ENCODE measurements around the gene SLC2A13. TPM values are rescaled to one million over a fixed set of nuclear protein-coding genes. Genes with fewer than 3 reads are reported as not detected.

The SLC2A13 gene
- total and polyA plus RNA-seq, 2 donors (not counting 1 experiment from before 2014, with no cell fraction given), result 5.4 to 10.2 TPM

GRCh38 chr12:40017488-40017887 lies 88.4 kb downstream of the SLC2A13 start:
- H4K20me1 ChIP-seq (ENCODE audit: control insufficient read depth, extremely low read depth, insufficient read depth, low read length), result no peaks in the 10 kb centered on the region
- no peak overlapping the region for H3K4me2 ChIP-seq (ENCODE audit: extremely low read depth, insufficient read depth, low read length)
- no peak overlapping the region for H3K4me3 ChIP-seq (replicated peaks in 1 of 4; ENCODE audit: control extremely low read depth in 1 of 4, insufficient read depth in 1 of 4, low read depth in 3 of 4, low read length in 4 of 4)
- H3K27ac ChIP-seq (ENCODE audit: insufficient read depth, low read length), result no peak overlapping the region
- H3K4me1 ChIP-seq (ENCODE audit: control insufficient read depth, extremely low read depth, insufficient read depth, low read length), result peaks cover 5% of the 10 kb centered on the region
- no peak overlapping the region for H2AFZ ChIP-seq (ENCODE audit: low read length)
- no peaks in the 10 kb centered on the region for H3K9me3 ChIP-seq (ENCODE audit: control insufficient read depth, insufficient read depth, low read depth, low read length)
- no peaks in the 10 kb centered on the region for H3K79me2 ChIP-seq (ENCODE audit: control insufficient read depth, insufficient read depth, low read length)
- peak in 1 of 2 donors; percentile 13 for DNase-seq (ENCODE audit: low read depth in 2 of 2)
- TF ChIP-seq EZH2 (IDR thresholded peaks at IDR 0.05; ENCODE audit: low read length, missing control alignments), result no peak
- no peaks in the 10 kb centered on the region for H3K27me3 ChIP-seq (ENCODE audit: control insufficient read depth, insufficient read depth, low read length)
- H3K36me3 ChIP-seq (ENCODE audit: control insufficient read depth, insufficient read depth, low read length), result no peaks in the 10 kb centered on the region
- no peak overlapping the region for H3K9ac ChIP-seq (ENCODE audit: insufficient read depth, low read length)

DNA sequence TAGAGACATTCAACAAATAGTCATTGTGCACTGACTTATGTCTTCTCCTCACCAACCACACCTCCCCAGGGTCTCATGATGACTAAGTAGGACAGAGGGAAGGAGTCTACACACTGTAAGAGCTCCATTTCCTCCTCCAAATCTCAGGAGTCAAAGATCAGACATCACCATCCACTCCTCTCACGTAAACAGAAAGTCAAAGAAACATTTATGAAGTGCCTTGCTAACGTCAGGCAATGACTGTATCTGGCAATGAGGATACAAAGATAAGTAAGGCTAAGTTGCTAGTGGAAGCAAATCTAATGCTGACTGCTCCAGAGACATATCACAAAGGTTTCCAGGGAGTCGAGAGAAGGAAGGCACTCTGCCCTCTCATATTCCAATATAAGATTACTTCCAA lies 88.9 kb downstream of the SLC2A13 start:
- Histone ChIP-seq H3K9ac (ENCODE audit: insufficient read depth, low read length) (no peak overlapping the region), H3K79me2 (ENCODE audit: control insufficient read depth, insufficient read depth, low read length) (no peaks in the 10 kb centered on the region), H4K20me1 (ENCODE audit: control insufficient read depth, extremely low read depth, insufficient read depth, low read length) (no peaks in the 10 kb centered on the region), H3K27me3 (ENCODE audit: control insufficient read depth, insufficient read depth, low read length) (no peaks in the 10 kb centered on the region), H3K4me2 (ENCODE audit: extremely low read depth, insufficient read depth, low read length) (no peak overlapping the region), H3K4me3 (replicated peaks in 1 of 4; ENCODE audit: control extremely low read depth in 1 of 4, insufficient read depth in 1 of 4, low read depth in 3 of 4, low read length in 4 of 4) (no peak overlapping the region), H3K4me1 (ENCODE audit: control insufficient read depth, extremely low read depth, insufficient read depth, low read length) (peaks cover 5% of the 10 kb centered on the region), H2AFZ (ENCODE audit: low read length) (no peak overlapping the region), H3K27ac (ENCODE audit: insufficient read depth, low read length) (no peak overlapping the region), H3K9me3 (ENCODE audit: control insufficient read depth, insufficient read depth, low read depth, low read length) (no peaks in the 10 kb centered on the region), H3K36me3 (ENCODE audit: control insufficient read depth, insufficient read depth, low read length) (no peaks in the 10 kb centered on the region)
- DNase-seq (ENCODE audit: low read depth in 2 of 2), result peak; percentile 11 to 92
- TF ChIP-seq EZH2 (IDR thresholded peaks at IDR 0.05; ENCODE audit: low read length, missing control alignments), result no peak
- TF ChIP-seq, protein P1, sequence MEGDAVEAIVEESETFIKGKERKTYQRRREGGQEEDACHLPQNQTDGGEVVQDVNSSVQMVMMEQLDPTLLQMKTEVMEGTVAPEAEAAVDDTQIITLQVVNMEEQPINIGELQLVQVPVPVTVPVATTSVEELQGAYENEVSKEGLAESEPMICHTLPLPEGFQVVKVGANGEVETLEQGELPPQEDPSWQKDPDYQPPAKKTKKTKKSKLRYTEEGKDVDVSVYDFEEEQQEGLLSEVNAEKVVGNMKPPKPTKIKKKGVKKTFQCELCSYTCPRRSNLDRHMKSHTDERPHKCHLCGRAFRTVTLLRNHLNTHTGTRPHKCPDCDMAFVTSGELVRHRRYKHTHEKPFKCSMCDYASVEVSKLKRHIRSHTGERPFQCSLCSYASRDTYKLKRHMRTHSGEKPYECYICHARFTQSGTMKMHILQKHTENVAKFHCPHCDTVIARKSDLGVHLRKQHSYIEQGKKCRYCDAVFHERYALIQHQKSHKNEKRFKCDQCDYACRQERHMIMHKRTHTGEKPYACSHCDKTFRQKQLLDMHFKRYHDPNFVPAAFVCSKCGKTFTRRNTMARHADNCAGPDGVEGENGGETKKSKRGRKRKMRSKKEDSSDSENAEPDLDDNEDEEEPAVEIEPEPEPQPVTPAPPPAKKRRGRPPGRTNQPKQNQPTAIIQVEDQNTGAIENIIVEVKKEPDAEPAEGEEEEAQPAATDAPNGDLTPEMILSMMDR (conservative IDR thresholded peaks at IDR 0.05 in 1 of 2, IDR thresholded peaks at IDR 0.05 in 1 of 2; ENCODE audit: low read depth in 1 of 2, low read length in 2 of 2), result no peak

DNA sequence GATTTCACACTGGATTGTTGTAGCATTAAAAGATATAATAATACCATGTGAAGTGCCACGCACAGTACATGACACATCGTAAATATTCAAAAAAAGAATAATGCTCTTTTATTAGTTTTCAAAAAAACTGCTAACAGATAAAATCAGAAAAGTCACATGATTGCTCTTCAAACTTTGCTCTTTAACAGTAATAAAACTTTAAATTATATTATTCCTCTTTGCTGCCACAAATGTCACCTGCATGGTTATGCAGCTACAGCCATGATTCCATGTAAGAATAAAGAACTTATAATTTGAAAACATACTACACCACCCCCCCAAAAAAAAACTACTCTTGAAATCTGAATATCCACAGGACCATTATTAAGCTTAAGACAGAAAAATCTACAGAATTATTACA lies 90.0 kb downstream of the SLC2A13 start:
- H3K27me3 ChIP-seq (ENCODE audit: control insufficient read depth, insufficient read depth, low read length), result no peaks in the 10 kb centered on the region
- peaks cover 5% of the 10 kb centered on the region for H3K4me1 ChIP-seq (ENCODE audit: control insufficient read depth, extremely low read depth, insufficient read depth, low read length)
- H3K4me3 ChIP-seq (replicated peaks in 1 of 4; ENCODE audit: control extremely low read depth in 1 of 4, insufficient read depth in 1 of 4, low read depth in 3 of 4, low read length in 4 of 4), result no peak overlapping the region
- no peaks in the 10 kb centered on the region for H3K79me2 ChIP-seq (ENCODE audit: control insufficient read depth, insufficient read depth, low read length)
- H4K20me1 ChIP-seq (ENCODE audit: control insufficient read depth, extremely low read depth, insufficient read depth, low read length), result no peaks in the 10 kb centered on the region
- H3K9ac ChIP-seq (ENCODE audit: insufficient read depth, low read length), result no peak overlapping the region
- no peaks in the 10 kb centered on the region for H3K36me3 ChIP-seq (ENCODE audit: control insufficient read depth, insufficient read depth, low read length)
- no peaks in the 10 kb centered on the region for H3K9me3 ChIP-seq (ENCODE audit: control insufficient read depth, insufficient read depth, low read depth, low read length)
- no peak for DNase-seq (ENCODE audit: low read depth in 2 of 2)
- H3K4me2 ChIP-seq (ENCODE audit: extremely low read depth, insufficient read depth, low read length), result no peak overlapping the region
- no peak overlapping the region for H2AFZ ChIP-seq (ENCODE audit: low read length)
- no peak overlapping the region for H3K27ac ChIP-seq (ENCODE audit: insufficient read depth, low read length)
- TF ChIP-seq, protein P1 (conservative IDR thresholded peaks at IDR 0.05 in 1 of 2, IDR thresholded peaks at IDR 0.05 in 1 of 2; ENCODE audit: low read depth in 1 of 2, low read length in 2 of 2), result no peak
- no peak for TF ChIP-seq EZH2 (IDR thresholded peaks at IDR 0.05; ENCODE audit: low read length, missing control alignments)
